HG02970 (cell line): ENCODE measurements around the gene ZNF585A.
"Not testable (repeated sequence)": the region's sequence is repeated elsewhere in the genome, so short reads cannot be mapped to it uniquely, and the experiment has no call there.

Source experiments
- ATAC-seq: cut with Tn5 transposase; IDR thresholded peaks from one replicate; pipeline ENCODE4 v1.9.1; 2021; ENCODE audit warnings: mild to moderate bottlenecking, moderate library complexity, moderate number of reproducible peaks; ENCODE audit not compliant: unreplicated experiment, low FRiP score

ZNF585A gene

DNA sequence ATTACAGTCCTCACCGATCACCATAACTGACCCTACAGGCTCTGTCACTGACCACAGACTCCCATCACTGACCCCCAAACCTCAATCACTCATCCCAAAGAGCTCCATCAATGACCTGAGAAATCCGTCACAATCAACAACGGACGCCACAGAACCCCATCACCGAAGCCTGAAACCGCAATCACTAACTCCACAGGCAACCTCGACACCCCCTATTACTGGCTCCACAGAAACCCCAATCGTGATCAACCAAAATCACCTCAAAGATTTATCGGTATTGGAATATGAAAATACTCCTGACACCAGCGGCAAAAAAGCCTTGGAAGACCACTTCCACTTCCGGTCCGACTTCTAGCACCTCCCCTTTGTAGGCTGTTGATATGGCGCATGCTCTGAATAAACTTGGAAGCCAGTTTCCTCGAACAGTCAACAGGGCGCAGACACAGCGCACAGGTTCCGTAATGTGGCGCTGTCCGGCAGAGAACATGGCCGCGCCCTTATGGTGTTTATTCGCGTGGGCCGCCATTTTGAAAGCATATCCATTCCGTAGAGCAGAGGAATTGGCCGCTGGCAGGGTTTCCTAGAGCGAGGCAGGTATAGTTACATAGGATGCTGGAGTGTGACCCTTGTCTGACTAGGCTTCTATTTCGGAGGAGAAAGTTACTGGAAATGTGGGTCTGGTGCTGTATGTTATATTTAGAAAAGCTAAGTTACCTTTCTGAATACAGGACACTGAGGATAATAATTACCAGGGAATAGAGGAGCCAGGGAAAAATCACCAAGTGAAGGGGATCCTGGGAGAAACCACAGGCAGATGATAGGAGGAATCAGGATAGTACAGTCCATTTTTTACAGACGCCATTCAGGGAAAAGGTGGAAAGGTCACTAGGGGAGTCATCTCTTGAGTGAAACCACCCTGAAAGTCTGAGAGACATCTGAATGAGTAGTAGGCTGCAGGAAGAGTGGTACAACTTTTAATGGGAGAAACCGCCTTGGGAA is at the start of gene ZNF585A:
Gene ZNF585A (minus strand): TSS at position 328 of the 999 bp plus-strand sequence. CDS start 2,785 bp downstream, outside the sequence.
- ATAC-seq = peak; percentile 96

DNA sequence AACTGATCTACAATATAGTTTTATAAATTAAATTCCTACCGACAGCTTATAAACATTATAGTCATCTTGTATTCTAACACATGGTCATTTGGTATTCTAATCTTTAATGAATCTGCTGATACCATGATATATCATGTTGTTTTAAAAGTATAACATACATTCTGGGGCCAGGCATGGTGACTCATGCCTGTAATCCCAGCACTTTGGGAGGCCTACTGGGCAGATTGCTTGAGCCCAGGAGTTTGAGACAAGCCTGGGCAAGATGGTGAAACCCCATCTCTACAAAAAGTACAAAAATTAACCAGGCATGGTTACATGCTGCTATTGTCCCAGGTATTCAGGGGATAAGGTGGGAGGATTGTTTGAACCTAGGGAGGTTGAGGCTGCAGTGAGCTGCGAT is 48.6 kb upstream of the ZNF585A start:
- ATAC-seq = no peak

DNA sequence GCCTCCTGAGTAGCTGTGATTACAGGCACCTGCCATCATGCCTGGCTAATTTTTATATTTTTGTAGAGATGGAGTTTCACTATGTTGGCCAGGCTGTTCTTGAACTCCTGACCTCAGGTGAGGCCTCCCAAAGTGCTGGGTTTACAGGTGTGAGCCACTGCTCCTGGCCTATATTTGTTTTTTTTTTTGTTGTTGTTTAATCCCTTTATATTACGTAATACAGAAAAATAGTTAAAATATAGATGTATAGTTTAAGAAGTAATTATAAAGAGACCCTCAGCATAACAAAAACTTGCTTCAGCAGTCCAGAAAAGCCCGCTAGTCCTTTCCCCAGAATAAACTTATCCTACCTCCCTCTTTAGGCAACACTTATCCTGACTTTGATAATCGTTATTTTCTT is 47.9 kb upstream of the ZNF585A start:
- no peak for ATAC-seq

DNA sequence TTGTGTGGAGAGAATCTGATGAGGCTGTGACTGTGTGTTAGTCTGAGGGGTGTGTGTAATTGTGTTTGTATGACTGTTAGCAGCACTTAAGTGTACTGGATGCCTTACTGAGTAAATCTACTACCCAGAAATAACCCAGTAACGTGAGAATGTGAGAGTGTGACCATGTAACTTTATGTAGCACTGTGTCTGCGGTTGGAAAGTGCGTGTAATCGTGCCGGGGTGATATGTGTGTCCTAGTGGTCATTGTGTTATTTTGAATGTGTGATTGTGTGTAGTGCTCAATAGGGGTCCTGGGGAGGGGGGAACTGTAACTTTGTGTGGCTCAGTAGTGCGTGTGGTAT is 46.1 kb upstream of the ZNF585A start:
- ATAC-seq = no peak

DNA sequence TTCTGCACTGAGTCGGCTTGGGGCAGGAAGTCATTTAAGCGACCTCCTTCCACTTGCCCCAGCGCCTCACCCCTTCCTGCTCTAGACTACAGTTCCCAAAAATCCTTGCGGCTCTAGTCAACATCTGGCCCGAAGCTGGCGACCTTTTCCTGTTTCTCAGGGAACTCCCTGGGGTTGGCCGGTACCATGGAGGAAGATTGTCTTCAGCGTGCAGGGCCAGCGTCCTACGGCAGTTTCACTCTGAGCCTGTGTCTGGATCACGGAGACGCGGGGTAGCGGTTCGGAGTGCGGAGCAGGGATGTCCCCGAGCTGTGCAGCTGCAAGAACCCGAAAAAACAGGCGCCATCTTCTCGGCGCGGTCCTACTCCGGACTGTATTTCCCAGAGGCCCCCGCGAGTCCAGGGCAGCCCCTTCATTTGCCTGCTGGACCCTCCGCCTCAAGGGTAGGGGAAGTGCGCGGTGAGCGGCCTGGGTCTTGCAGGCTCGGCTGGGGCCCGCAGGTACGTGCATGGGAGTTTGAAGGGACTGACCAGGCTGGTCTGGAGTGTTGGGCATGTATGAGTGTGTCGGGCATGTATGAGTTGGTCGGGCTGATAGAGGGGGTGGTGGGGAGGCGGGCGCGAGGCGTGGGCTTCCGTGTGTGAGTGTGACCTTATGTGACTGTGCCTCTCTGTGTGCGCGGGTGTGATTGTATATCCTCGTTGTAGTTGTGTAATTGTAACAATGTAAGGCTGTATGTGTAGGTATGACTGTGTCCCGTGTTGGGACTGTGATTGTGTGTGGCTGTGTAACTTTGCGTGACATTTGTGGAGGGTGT is 45.5 kb upstream of the ZNF585A start, which contains the start of gene ZNF383:
Gene ZNF383 (plus strand): TSS at position 440 of the 817 bp plus-strand sequence. CDS start 12,240 bp downstream, outside the sequence.
- peak; percentile 83 for ATAC-seq

DNA sequence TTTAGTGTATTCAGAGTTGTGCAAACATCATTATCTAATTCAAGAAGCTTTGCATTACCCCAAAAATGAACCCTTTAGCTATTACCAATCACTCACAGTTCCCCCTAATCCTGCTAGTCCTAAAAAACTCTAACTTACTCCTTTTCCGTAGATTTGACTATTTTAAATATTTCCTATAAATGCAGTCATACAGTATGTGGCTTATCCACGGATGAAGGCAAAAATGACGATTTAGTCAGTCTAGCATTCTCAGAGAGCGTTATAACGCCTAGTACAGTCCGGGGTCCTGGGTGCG is 44.9 kb upstream of the ZNF585A start:
- ATAC-seq = no peak

DNA sequence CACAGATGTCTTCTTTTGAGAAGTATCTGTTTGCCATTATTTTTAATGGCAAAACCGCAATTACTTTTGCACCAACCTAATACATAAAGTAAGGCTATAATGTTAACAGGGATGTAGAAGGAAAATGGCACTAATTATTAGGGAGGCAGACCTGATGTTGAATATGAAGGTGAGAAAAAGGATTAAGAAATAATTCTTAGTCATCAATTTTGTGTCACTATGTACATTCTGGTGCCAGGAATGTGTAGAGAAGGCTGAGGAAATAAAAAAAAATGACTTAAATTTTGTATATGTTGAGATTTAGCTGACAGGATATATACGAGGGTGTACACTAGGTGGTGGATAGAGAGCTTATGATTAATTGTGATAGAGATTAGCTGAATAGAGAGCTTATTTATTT is 25.3 kb upstream of the ZNF585A start:
- no peak for ATAC-seq

DNA sequence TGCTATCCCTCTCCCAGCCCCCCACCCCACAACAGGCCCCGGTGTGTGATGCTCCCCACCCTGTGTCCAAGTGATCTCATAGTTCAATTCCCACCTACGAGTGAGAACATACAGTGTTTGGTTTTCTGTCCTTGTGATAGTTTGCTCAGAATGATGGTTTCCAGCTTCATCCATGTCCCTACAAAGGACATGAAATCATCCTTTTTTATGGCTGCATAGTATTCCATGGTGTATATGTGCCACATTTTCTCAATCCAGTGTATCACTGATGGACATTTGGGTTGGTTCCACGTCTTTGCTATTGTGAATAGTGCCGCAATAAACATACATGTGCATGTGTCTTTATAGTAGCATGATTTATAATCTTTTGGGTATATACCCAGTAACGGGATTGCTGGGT is 24.6 kb upstream of the ZNF585A start:
- ATAC-seq = not testable (repeated sequence)

DNA sequence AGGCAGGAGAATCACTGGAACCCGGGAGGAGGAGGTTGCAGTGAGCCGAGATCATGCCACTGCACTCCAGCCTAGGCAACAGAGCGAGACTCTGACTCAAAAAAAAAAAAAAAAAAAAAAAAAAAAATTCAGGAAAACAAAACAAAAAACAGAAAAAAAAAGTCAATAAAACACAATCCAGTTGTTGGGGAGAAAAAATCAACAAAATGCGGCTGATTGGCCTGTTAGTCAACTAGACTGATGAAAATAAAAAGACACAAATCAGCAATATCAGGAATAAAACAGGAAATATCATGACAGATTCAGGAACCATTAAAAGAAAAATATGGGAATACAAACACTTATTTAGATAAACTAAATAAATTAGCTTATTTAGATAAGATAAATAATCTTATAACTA is 22.8 kb upstream of the ZNF585A start:
- not testable (repeated sequence) for ATAC-seq

DNA sequence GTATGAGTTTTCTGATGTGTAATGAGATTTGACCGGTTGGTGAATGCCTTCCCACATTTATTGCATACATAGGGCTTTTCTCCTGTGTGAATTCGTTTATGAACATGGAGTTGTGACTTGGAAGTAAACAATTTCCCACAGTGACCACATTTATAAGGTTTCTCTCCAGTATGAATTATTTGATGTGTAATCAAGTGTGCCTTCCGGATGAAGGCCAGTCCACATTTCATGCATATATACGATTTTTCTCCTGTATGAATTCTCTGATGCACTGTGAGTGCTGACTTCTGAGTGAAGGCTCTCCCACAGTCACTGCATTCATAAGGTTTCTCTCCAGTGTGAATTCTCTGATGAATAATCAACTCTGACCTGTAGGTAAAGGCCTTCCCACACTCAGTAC is 13.6 kb upstream of the ZNF585A start:
- not testable (repeated sequence) for ATAC-seq

DNA sequence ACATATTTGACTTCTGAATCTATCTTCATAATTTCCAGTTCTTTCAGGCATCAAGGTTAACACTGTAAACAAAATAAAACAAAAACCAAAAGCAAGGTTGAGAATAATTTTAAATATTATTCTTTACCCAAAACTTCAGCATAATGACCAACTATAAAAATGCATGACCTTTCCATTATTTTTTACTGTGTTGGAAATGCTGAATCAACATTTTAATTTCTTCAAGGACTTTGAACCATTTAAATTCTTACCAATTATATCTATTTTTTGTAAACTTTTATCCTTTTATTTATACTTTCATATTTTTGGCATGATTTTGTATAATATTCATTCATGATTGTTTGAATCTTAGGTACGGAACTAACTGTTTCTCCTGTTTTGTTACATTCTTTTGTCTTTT is 6.9 kb downstream of the ZNF585A start:
- no peak for ATAC-seq

DNA sequence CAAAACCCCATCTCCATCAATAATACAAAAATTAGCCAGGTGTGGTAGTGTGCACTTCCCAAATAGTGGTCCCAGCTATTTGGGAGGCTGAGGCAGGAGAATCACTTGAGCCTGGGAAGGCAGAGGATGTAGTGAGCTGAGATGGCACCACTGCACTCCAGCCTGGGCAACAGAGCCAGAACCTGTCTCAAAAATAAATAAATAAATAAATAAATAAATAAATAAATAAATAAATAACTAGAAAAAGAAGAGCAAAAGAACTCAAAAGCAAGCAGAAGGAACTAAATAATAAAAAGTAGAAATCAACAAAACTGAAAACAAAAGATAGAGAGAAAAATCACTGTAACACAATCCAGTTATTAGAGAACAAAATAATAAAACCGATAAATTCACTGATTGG is 12.3 kb downstream of the ZNF585A start:
- ATAC-seq = no peak

DNA sequence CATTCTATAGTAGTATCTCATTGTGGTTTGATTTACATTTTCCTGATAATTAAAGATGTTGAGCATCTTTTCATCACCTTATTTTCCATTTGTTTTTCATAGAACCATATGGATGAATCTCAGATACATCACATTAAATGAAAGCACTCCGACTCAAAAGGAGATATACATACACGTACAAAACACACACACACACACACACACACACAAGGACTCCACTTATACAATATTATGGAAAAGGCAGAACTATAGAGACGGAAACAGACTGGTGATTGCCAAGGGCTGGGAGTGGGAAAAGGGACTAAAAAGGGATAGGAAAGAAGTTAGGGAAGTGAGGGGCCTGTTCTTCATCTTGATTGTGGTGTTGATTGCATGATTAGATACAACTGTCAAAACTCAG is 24.3 kb downstream of the ZNF585A start:
- ATAC-seq = no peak

DNA sequence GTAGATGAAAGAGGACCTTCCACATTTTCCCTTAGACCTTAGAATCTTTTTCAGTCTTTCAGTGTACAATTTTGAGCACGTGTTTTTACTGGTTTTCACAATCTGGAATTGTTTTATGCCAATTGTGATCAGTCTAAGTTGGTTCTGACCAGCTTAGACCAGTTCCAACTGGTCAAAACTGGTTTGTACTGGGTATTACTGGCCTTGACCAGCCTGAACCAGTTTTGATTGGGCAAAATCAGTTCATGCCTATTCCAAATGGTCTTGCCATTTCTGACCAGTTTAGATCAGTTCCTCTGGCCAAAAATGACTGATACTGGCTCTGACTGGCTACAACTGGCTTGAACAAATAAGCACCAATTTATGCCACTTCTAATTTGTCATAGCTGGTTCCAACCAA is 36.4 kb downstream of the ZNF585A start:
- no peak for ATAC-seq

DNA sequence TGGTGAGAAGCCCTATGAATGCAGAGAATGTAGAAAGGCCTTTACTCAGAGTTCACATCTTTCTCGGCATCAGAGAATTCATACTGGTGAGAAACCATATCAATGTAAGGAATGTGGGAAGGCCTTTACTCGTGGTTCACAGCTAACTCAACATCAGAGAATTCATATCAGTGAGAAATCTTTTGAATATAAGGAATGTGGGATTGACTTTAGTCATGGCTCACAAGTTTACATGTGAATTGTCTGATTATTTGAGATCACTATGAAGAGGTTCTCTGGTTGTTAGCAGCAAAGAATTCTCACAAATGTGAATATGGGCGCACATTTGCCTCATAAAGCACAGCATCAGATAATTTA is 43.7 kb downstream of the ZNF585A start:
- no peak for ATAC-seq

DNA sequence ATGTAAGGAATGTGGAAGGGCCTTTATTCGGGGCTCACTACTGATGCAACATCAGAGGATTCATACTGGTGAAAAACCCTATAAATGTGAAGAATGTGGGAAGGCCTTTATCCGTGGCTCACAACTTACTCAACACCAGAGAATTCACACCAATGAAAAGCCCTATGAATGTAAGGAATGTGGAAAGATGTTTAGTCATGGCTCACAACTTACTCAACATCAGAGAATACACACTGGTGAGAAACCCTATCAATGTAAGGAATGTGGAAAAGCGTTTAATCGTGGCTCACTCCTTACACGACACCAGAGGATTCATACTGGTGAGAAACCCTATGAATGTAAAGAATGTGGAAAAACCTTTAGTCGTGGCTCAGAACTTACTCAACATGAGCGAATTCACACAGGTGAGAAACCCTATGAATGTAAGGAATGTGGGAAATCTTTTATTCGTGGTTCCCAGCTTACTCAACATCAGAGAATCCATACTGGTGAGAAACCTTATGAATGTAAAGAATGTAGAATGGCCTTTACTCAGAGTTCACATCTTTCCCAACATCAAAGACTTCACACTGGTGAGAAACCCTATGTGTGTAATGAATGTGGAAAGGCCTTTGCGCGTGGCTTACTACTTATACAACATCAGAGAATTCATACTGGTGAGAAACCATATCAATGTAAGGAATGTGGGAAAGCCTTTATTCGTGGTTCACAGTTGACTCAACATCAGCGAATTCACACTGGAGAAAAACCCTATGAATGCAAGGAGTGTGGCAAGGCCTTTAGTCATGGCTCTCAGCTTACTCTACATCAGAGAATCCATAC is 44.3 kb downstream of the ZNF585A start:
- ATAC-seq = no peak

DNA sequence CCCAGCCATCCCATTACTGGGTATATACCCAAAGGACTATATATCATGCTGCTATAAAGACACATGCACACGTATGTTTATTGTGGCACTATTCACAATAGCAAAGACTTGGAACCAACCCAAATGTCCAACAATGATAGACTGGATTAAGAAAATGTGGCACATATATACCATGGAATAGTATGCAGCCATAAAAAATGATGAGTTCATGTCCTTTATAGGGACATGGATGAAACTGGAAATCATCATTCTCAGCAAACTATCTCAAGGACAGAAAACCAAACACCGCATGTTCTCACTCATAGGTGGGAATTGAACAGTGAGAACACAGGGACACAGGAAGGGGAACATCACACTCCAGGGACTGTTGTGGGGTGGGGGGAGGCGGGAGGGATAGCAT is 50.4 kb downstream of the ZNF585A start:
- ATAC-seq = not testable (repeated sequence)

DNA sequence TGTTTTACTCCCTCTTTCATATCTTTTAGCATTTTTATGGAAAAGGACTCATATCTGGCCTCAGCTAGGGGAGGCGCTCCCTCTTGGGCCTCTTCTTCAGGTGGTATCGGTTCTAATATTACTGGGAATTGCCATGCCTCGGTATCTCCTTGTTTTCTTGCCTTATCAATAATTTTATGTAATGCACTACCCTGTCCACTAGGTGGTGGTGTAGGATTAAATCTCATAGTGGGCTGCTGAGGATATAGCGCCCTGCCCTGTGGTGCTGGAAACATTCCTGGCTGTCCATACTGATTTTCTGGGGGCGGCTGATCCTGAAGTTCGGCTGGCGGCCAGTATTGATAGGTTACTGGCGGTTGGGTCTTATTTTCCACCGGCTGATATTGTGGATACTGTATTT is 58.5 kb downstream of the ZNF585A start:
- no peak for ATAC-seq

DNA sequence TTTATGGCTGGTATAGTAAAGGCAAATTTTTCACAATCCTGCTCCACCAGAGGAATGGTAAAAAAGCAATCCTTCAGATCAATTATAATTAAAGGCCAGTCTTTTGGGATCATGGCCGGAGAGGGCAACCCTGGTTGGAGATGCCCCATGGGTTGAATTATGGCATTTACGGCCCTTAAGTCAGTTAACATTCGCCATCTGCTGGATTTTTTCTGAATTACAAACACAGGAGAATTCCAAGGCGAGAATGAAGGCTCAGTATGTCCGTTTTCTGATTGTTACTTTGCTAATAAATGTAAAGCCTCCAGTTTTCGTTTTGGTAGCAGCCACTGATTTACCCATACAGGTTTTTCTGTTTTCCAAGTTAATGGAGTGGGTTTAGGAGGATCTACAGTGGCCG is 60.7 kb downstream of the ZNF585A start:
- ATAC-seq = not testable (repeated sequence)

DNA sequence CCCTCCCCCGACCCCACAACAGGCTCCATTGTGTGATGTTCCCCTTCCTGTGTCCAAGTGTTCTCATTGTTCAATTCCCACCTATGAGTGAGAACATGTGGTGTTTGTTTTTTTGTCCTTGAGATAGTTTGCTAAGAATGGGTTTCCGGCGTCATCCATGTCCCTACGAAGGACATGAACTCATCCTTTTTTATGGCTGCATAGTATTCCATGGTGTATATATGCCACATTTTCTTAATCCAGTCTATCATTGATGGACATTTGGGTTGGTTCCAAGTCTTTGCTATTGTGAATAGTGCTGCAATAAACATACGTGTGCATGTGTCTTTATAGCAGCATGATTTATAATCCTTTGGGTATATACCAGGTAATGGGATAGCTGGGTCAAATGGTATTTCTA is 68.4 kb downstream of the ZNF585A start:
- not testable (repeated sequence) for ATAC-seq

DNA sequence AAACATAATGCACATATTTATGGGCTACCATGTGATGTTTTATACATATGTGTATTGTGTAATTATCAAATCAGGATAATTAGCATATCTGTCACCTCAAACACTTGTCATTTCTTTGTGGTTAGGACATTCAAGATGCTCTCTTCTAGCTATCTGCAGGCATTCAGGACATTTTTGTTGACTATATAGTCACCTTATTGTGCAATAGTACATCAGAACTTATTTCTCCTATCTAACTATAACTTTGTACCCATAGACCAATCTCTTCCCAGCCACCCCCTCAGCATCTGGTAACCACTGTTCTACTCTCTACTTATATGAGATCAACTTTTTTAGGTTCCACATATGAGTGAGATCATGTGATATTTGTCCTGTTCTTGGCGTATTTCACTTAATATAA is 73.9 kb downstream of the ZNF585A start:
- ATAC-seq = no peak
